Nephron (organoid): ENCODE results near the gene MAIP1.

Experiments
- H3K27ac Mint-ChIP-seq, 3 experiments: 2 replicates each; pipeline ENCODE4 v1.8.0; 2020; ENCODE audit warnings: mixed read lengths in 3 of 3, mild to moderate bottlenecking in 2 of 3, moderate library complexity in 1 of 3
- H3K27me3 Mint-ChIP-seq: 2 replicates; pipeline ENCODE4 v1.8.0; 2021; ENCODE audit warnings: low read depth, mild to moderate bottlenecking, moderate library complexity, mixed read lengths
- H3K36me3 Mint-ChIP-seq: 2 replicates; pipeline ENCODE4 v1.8.0; 2020; ENCODE audit warnings: low read depth, mixed read lengths
- H3K4me1 Mint-ChIP-seq: 2 replicates; pipeline ENCODE4 v1.8.0; 2020; ENCODE audit warnings: mixed read lengths
- H3K4me3 Mint-ChIP-seq, 3 experiments: 2 replicates each; pipeline ENCODE4 v1.8.0; 2020; ENCODE audit warnings: mild to moderate bottlenecking in 3 of 3, mixed read lengths in 3 of 3, moderate library complexity in 2 of 3
- H3K9me3 Mint-ChIP-seq: 2 replicates; pipeline ENCODE4 v1.8.0; 2020; ENCODE audit warnings: mixed read lengths
- TF ChIP-seq, protein P1 (sequence below), 3 experiments: fragments of 200-600 bp; sonication (generic); IDR thresholded peaks; one replicate each; pipeline ENCODE4 v1.5.0; 2021; ENCODE audit warnings: antibody characterized with exemption in 3 of 3; ENCODE audit not compliant: unreplicated experiment in 3 of 3

MAIP1 gene

DNA sequence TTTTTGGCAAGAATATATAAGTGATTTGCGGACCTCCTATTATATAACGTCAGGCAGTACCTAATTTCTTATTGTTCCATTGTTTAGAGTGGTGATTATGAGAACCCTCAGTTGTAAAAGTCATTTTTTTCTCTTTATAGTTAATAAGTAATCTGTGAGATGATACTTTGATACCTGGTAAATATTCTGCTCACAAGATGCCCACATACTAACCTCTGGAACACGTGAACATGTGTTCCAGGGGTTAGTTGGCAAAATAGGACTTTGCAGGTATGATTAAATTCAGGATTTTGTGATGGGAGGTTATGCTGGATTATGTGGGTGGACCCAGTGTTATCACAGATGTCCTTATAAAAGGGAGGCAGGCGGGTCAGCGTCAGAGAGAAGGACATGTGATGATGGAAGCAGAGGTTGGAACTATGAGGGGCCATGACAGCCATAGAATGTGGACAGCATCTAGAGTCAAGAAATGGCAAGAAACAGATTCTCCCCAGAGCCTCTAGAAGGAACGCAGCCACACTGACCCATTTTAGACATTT, 16.8 kb downstream of the MAIP1 start:
- H3K4me3 Mint-ChIP-seq, result no peak overlapping the region
- peak overlapping the region in 1 of 3 experiments; percentile 47 for H3K27ac Mint-ChIP-seq
- no peaks in the 10 kb centered on the region for H3K4me1 Mint-ChIP-seq
- no peaks in the 10 kb centered on the region for H3K9me3 Mint-ChIP-seq
- TF ChIP-seq, protein P1, sequence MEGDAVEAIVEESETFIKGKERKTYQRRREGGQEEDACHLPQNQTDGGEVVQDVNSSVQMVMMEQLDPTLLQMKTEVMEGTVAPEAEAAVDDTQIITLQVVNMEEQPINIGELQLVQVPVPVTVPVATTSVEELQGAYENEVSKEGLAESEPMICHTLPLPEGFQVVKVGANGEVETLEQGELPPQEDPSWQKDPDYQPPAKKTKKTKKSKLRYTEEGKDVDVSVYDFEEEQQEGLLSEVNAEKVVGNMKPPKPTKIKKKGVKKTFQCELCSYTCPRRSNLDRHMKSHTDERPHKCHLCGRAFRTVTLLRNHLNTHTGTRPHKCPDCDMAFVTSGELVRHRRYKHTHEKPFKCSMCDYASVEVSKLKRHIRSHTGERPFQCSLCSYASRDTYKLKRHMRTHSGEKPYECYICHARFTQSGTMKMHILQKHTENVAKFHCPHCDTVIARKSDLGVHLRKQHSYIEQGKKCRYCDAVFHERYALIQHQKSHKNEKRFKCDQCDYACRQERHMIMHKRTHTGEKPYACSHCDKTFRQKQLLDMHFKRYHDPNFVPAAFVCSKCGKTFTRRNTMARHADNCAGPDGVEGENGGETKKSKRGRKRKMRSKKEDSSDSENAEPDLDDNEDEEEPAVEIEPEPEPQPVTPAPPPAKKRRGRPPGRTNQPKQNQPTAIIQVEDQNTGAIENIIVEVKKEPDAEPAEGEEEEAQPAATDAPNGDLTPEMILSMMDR (IDR thresholded peaks at IDR 0.05; ENCODE audit: unreplicated experiment in 3 of 3), result no peak
- peaks cover 17% of the 10 kb centered on the region for H3K36me3 Mint-ChIP-seq
- no peaks in the 10 kb centered on the region for H3K27me3 Mint-ChIP-seq

DNA sequence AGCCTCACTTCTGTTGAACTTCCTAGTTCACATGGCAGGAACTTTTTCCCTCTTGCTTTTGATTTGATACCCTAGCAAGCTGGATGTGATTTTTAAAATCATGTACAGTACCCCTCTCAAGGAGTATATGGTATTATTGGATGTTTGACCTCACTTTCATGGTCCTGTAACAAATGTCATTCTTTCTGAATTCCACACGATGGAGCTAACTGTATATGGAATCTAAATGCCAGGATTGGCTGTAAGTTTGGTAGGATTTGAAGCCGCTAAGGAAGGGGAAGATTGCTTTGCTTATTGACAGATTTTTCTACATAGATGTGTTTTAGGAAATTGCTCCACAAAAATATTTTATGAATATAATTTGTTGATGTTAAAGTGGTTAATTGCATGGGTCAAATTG, 18.3 kb downstream of the MAIP1 start:
- H3K36me3 Mint-ChIP-seq, result peaks cover 3% of the 10 kb centered on the region
- H3K4me3 Mint-ChIP-seq, result no peak overlapping the region
- TF ChIP-seq, protein P1 (IDR thresholded peaks at IDR 0.05; ENCODE audit: unreplicated experiment in 3 of 3), result peak; percentile 60 to 70 (median 62)
- H3K27ac Mint-ChIP-seq, result no peak overlapping the region
- H3K9me3 Mint-ChIP-seq, result no peaks in the 10 kb centered on the region
- no peaks in the 10 kb centered on the region for H3K27me3 Mint-ChIP-seq
- H3K4me1 Mint-ChIP-seq, result peaks cover 10% of the 10 kb centered on the region

DNA sequence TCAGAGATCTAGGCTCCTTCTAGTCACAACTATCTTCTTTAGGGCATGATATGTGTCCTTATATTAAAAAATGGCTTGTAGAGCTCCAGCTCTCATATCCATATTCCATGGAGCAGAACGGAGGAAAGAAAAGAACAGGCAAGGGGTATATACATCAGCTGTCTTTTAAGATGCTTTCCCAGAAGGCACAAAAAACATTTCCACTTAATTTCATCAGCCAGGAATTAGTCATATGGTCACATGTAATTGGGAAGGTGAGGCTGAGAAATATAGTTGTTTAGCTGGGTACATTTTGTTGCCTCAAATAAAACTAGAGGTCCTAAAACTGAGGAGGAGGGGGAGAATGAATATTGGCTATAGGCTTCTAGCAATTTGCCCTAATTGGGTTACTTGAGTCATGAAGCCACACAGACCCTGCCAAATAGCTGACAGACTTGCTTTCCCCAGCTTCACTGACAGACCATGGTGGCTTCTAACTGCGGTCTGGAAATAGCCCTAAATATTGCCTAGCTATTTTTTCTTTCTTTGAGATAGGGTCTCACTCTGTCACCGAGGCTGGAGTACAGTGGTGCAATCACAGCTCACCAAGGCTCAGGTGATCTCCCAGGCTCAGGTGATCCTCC, 20.0 kb downstream of the MAIP1 start:
- TF ChIP-seq, protein P1 (IDR thresholded peaks at IDR 0.05; ENCODE audit: unreplicated experiment in 3 of 3), result no peak
- Mint-ChIP-seq H3K27ac (no peak overlapping the region), H3K4me1 (peaks cover 21% of the 10 kb centered on the region), H3K36me3 (no peaks in the 10 kb centered on the region), H3K4me3 (no peak overlapping the region), H3K27me3 (no peaks in the 10 kb centered on the region), H3K9me3 (no peaks in the 10 kb centered on the region)

DNA sequence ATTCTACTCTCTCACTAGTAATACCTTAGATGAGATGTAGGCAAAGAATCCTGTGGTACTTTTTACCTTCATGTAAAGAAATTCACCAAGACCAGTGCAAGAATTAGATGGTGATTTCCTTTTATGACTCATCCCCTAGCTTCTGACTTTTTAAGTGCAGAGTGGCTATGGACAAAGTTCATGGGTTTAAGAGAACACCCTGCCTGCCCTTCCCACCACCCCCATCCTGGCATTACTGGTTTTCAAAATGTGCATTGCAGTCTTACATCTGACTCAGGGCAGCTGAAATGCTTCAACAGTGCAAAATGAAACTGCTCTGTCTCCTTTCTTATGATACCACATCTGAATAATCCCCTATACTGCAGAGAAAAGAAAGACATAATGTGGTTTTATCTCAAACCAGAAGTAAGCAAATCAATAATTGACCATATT, 22.6 kb downstream of the MAIP1 start:
- Mint-ChIP-seq H3K4me1 (peaks cover 36% of the 10 kb centered on the region), H3K4me3 (no peak overlapping the region), H3K9me3 (no peaks in the 10 kb centered on the region), H3K36me3 (no peaks in the 10 kb centered on the region), H3K27ac (peak overlapping the region; percentile 47 to 77 (median 67)), H3K27me3 (no peaks in the 10 kb centered on the region)
- TF ChIP-seq, protein P1 (IDR thresholded peaks at IDR 0.05; ENCODE audit: unreplicated experiment in 3 of 3), result no peak

DNA sequence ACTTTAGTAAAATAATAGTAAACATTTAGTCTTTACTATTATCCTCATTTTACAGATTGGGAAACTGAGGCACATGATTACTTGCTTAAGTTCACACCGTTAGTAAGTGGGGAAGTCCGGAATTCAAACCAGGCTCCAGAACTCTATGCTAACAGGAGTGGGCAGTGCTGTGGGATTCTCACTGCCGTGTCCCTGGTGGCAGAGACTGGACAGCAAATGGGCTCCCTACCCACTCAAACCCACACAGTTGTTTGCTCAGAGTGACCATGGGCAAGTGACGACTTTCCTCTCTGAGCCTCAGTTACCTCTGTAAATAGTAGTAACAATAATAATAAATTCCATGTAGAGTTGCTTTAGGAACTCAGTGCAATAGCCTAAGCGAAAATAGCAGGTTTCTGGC, 24.0 kb downstream of the MAIP1 start:
- H3K4me3 Mint-ChIP-seq, result peak overlapping the region in 1 of 3 experiments; percentile 56
- H3K27me3 Mint-ChIP-seq, result no peaks in the 10 kb centered on the region
- TF ChIP-seq, protein P1 (IDR thresholded peaks at IDR 0.05; ENCODE audit: unreplicated experiment in 3 of 3), result no peak
- no peaks in the 10 kb centered on the region for H3K36me3 Mint-ChIP-seq
- peaks cover 47% of the 10 kb centered on the region for H3K4me1 Mint-ChIP-seq
- H3K9me3 Mint-ChIP-seq, result no peaks in the 10 kb centered on the region
- H3K27ac Mint-ChIP-seq, result peak overlapping the region; percentile 50 to 80 (median 59)
